SK-N-SH (cell line): Measurements from ENCODE around the gene PROC. TPM values are rescaled to one million over a fixed set of nuclear protein-coding genes. Genes with fewer than 3 reads are reported as not detected.

Experiments
- CTCF ChIA-PET: fragments of 300-600, 350-600 bp; formaldehyde crosslinking; extraction: SDS; loops from one replicate; lab custom pipeline; 2021; lab: Yijun Ruan, JAX
- POLR2A ChIA-PET: fragments of 350-600 bp; sonication (Branson Sonifier 250); formaldehyde crosslinking; extraction: SDS; loops from one replicate; lab custom pipeline; 2020; ENCODE audit warnings: antibody characterized with exemption, inconsistent platforms; lab: Yijun Ruan, JAX
- DNase-seq: peaks from one replicate; pipeline ENCODE4 v3.0.0; 2012
- H2AFZ ChIP-seq: fragments of 200-600 bp; sonication (generic); 2 replicates; pipeline ENCODE4 v1.8.1; 2016; ENCODE audit warnings: antibody characterized with exemption, mild to moderate bottlenecking, low read depth
- H3F3A ChIP-seq: fragments of 200-600 bp; sonication (generic); replicated peaks from 2 replicates; pipeline ENCODE3; 2016; ENCODE audit warnings: antibody characterized with exemption, mild to moderate bottlenecking; ENCODE audit not compliant: insufficient read depth
- H3K27ac ChIP-seq, 2 experiments: fragments of 200-500 bp in 1 of 2; fragments of 200-600 bp in 1 of 2; sonication (Bioruptor generic) in 1 of 2; sonication (generic), shearing (Covaris generic) in 1 of 2; 2 replicates each; pipeline versions ENCODE4 v1.5.1 to v1.6.1; 2014 to 2016; ENCODE audit warnings: low read depth in 2 of 2, inconsistent platforms in 1 of 2, low read length in 1 of 2, mild to moderate bottlenecking in 1 of 2, mixed read lengths in 1 of 2
- H3K27me3 ChIP-seq: fragments of 200-600 bp; sonication (generic), shearing (Covaris generic); 2 replicates; pipeline ENCODE4 v1.6.1; 2016; ENCODE audit warnings: mixed run types; ENCODE audit not compliant: insufficient read depth
- H3K36me3 ChIP-seq, 2 experiments: fragments of 200-500 bp in 1 of 2; fragments of 200-600 bp in 1 of 2; sonication (Bioruptor generic) in 1 of 2; sonication (generic) in 1 of 2; replicated peaks in 1 of 2; 2 replicates each; pipeline versions ENCODE3 to v1.5.1; 2014 to 2016; ENCODE audit warnings: low read length in 1 of 2, mild to moderate bottlenecking in 1 of 2; ENCODE audit not compliant: insufficient read depth in 2 of 2, control insufficient read depth in 1 of 2
- H3K4me1 ChIP-seq, 2 experiments: fragments of 200-500 bp in 1 of 2; fragments of 200-600 bp in 1 of 2; sonication (Bioruptor generic) in 1 of 2; sonication (generic), shearing (Covaris generic) in 1 of 2; 2 replicates each; pipeline versions ENCODE4 v1.5.1 to v1.6.1; 2014 to 2016; ENCODE audit warnings: low read depth in 1 of 2, low read length in 1 of 2, mixed run types in 1 of 2; ENCODE audit not compliant: insufficient read depth in 2 of 2, control insufficient read depth in 1 of 2
- H3K4me2 ChIP-seq: fragments of 200-600 bp; sonication (generic), shearing (Covaris generic); 2 replicates; pipeline ENCODE4 v1.6.1; 2017; ENCODE audit warnings: mixed run types
- H3K4me3 ChIP-seq, 2 experiments: fragments of 200-500 bp in 1 of 2; fragments of 200-600 bp in 1 of 2; sonication (Bioruptor generic) in 1 of 2; sonication (generic), shearing (Covaris generic) in 1 of 2; 2 replicates each; pipeline versions ENCODE4 v1.5.1 to v1.8.1; 2014 to 2016; ENCODE audit warnings: low read depth in 2 of 2, inconsistent platforms in 1 of 2, low read length in 1 of 2, mild to moderate bottlenecking in 1 of 2, mixed read lengths in 1 of 2, moderate library complexity in 1 of 2
- H3K79me2 ChIP-seq: fragments of 200-600 bp; sonication (generic); 2 replicates; pipeline ENCODE4 v1.8.1; 2017; ENCODE audit warnings: mild to moderate bottlenecking; ENCODE audit not compliant: insufficient read depth
- H3K9ac ChIP-seq: fragments of 200-600 bp; sonication (generic); 2 replicates; pipeline ENCODE4 v1.6.1; 2017; ENCODE audit warnings: mixed run types
- H3K9me2 ChIP-seq: fragments of 200-600 bp; sonication (generic); 2 replicates; pipeline ENCODE4 v1.6.1; 2017; ENCODE audit warnings: mixed run types
- H3K9me3 ChIP-seq: fragments of 200-600 bp; sonication (generic); 2 replicates; pipeline ENCODE4 v1.6.1; 2017; ENCODE audit warnings: mixed run types, mild to moderate bottlenecking, moderate library complexity
- H4K20me1 ChIP-seq: fragments of 200-600 bp; sonication (generic); 2 replicates; pipeline ENCODE4 v1.6.1; 2017; ENCODE audit warnings: mild to moderate bottlenecking, mixed run types; ENCODE audit not compliant: insufficient read depth
- CHD2 ChIP-seq: fragments of 150-350 bp; IDR thresholded peaks from 2 replicates; pipeline ENCODE4 v1.6.1; 2018; ENCODE audit warnings: low read length; ENCODE audit not compliant: partially characterized antibody
- ELF1 ChIP-seq: IDR thresholded peaks from 2 replicates; pipeline ENCODE4 v1.4.0; 2012
- EP300 ChIP-seq, 2 experiments: IDR thresholded peaks; 2 replicates each; pipeline versions ENCODE4 v1.4.0 to v1.6.1; 2012; ENCODE audit warnings: borderline replicate concordance in 1 of 2, low read depth in 1 of 2, low read length in 1 of 2
- FOSL2 ChIP-seq: IDR thresholded peaks from 2 replicates; pipeline ENCODE4 v1.4.0; 2012; ENCODE audit warnings: low read depth, mild to moderate bottlenecking, moderate library complexity, borderline replicate concordance
- FOXJ3 ChIP-seq: sonication (generic); formaldehyde crosslinking; IDR thresholded peaks from 2 replicates; pipeline ENCODE4 v1.5.1; 2020; ENCODE audit warnings: mild to moderate bottlenecking, missing genetic modification reagents
- JUND ChIP-seq: IDR thresholded peaks from 2 replicates; pipeline ENCODE4 v1.4.0; 2012
- MXI1 ChIP-seq: IDR thresholded peaks from 2 replicates; pipeline ENCODE4 v1.6.1; 2012; ENCODE audit warnings: mild to moderate bottlenecking, low read depth, low read length, improper control_type of control experiment
- NRF1 ChIP-seq: IDR thresholded peaks from 2 replicates; pipeline ENCODE4 v1.6.1; 2012; ENCODE audit warnings: low read depth, mild to moderate bottlenecking, low read length
- RAD21 ChIP-seq: IDR thresholded peaks from 2 replicates; pipeline ENCODE4 v1.6.1; 2012; ENCODE audit warnings: mild to moderate bottlenecking, low read length
- RCOR1 ChIP-seq: fragments of 150-350 bp; IDR thresholded peaks from 2 replicates; pipeline ENCODE4 v1.6.1; 2017; ENCODE audit warnings: antibody characterized with exemption, low read length
- RFX5 ChIP-seq: IDR thresholded peaks from 2 replicates; pipeline ENCODE4 v1.6.1; 2012; ENCODE audit warnings: mild to moderate bottlenecking, improper control_type of control experiment, low read length
- SIN3A ChIP-seq: IDR thresholded peaks from 2 replicates; pipeline ENCODE4 v1.6.1; 2012; ENCODE audit warnings: low read depth, mild to moderate bottlenecking, low read length, moderate library complexity, borderline replicate concordance
- TCF12 ChIP-seq: IDR thresholded peaks from 2 replicates; pipeline ENCODE4 v1.4.0; 2012
- YY1 ChIP-seq: IDR thresholded peaks from 2 replicates; pipeline ENCODE4 v1.4.0; 2012; ENCODE audit warnings: low read depth, mild to moderate bottlenecking
- WGBS: methylation state at CpG from one replicate; pipeline ENCODE4 v1.1.6; 2017; ENCODE audit warnings: low lambda C conversion rate; 5-methylcytosine and 5-hydroxymethylcytosine counted together
- polyA plus RNA-seq, 3 experiments: library from polyadenylated mRNA; depleted of rRNA; stranded (reverse); fragments of >200 nt; gene quantifications; 2 replicates each; pipeline ENCODE4 v1.2.3, GENCODE V29; 2012
- TF ChIP-seq, protein P1 (sequence below): fragments of 150-350 bp; IDR thresholded peaks from 2 replicates; pipeline ENCODE4 v1.6.1; 2017; ENCODE audit warnings: antibody characterized with exemption, low read length, low read depth, borderline replicate concordance
- TF ChIP-seq, protein P2 (sequence below): IDR thresholded peaks from 2 replicates; pipeline ENCODE4 v1.4.0; 2012; ENCODE audit warnings: low read depth
- TF ChIP-seq, protein P3 (sequence below): IDR thresholded peaks from 2 replicates; pipeline ENCODE4; 2012
- TF ChIP-seq, protein P4 (sequence below): IDR thresholded peaks from 2 replicates; pipeline ENCODE4 v1.4.0; 2012; ENCODE audit warnings: low read depth, borderline replicate concordance
- TF ChIP-seq, protein P5 (sequence below): fragments of 150-350 bp; IDR thresholded peaks from 2 replicates; pipeline ENCODE4 v1.6.1; 2016; ENCODE audit warnings: mild to moderate bottlenecking, low read depth, low read length

PROC gene
- polyA plus RNA-seq, 1 of the 3 experiments (the other 2 are of a cell fraction) = 0.10 TPM

DNA sequence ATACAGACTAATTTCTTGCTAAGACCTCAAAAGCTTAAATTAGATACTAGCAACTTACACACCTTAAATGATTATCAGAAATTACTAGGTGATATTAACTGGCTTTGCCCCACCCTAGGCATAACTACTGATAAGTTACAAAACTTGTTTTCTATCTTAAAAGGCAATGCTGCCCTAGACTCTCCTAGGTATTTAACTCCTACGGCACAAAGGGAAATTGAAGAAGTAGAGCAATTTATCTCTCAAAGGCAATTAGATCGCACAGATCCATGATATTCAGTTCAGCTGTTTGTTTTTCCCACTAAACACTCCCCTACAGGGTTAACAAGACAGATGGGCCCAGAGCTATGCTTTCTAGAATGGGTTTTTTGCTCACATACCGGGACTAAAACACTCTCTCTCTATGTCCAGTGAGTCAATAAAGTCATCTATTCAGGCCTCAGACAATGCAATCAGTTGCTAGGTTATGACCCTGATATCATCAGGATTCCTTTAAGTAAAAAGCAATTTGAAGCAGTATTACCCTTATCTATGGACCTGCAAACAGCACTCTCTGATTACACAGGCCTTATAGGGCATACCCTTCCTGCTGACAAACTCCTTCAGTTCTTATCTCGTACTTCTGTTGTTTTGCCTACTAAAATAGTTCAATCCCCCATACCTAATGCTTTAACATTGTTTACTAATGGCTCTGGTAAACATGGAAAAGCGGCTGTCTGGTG is 44.7 kb upstream of the PROC start:
- POLR2A ChIA-PET = no interaction called here
- no peak overlapping the region for H3K4me2 ChIP-seq
- TF ChIP-seq YY1 = no peak
- TF ChIP-seq CHD2 = no peak
- no peak for DNase-seq
- H3K27ac ChIP-seq = no peak overlapping the region
- peaks cover 99% of the 10 kb centered on the region for H3K79me2 ChIP-seq
- H3K9me3 ChIP-seq = no peaks in the 10 kb centered on the region
- H3F3A ChIP-seq = no peaks in the 10 kb centered on the region
- CTCF ChIA-PET = no interaction called here
- no peak overlapping the region for H3K4me3 ChIP-seq
- no peak overlapping the region for H3K9ac ChIP-seq
- H2AFZ ChIP-seq = no peak overlapping the region
- 86% methylated on average over 5 of the region's 5 CpGs for WGBS
- no peaks in the 10 kb centered on the region for H3K9me2 ChIP-seq
- peaks cover 0 to 14% of the 10 kb centered on the region in 2 experiments for H3K36me3 ChIP-seq
- H4K20me1 ChIP-seq = peaks cover 46% of the 10 kb centered on the region
- H3K4me1 ChIP-seq = no peaks in the 10 kb centered on the region
- no peaks in the 10 kb centered on the region for H3K27me3 ChIP-seq

DNA sequence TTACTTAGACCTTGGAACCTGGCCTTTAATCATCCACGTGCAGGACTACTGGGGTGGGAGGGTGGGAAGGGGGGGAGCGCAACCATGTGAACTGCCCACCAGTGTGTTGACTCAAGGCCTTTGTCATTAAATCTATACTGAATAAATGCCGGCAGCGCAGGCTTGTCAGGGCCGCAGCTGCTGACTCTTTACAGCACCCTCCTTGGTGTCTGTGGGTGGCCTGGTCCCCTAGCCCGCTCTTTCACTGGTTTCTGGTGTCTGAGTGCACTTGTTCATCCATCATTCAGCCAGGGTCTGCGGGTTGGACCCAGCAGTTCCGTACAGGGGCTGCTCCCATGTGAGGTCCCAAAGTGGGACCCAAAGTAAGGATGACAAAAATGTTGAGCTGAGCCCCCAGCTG is 42.0 kb upstream of the PROC start:
- Histone ChIP-seq H3F3A (no peaks in the 10 kb centered on the region), H3K9me3 (no peaks in the 10 kb centered on the region), H3K4me1 (no peaks in the 10 kb centered on the region), H3K4me3 (no peak overlapping the region), H2AFZ (no peak overlapping the region), H3K27ac (no peak overlapping the region), H4K20me1 (peaks cover 51% of the 10 kb centered on the region), H3K36me3 (peaks cover 0 to 18% of the 10 kb centered on the region in 2 experiments), H3K9me2 (no peaks in the 10 kb centered on the region), H3K79me2 (peaks cover 99% of the 10 kb centered on the region), H3K27me3 (no peaks in the 10 kb centered on the region), H3K4me2 (no peak overlapping the region), H3K9ac (no peak overlapping the region)
- 84% methylated on average over 8 of the region's 8 CpGs for WGBS
- DNase-seq = no peak
- no peak for TF ChIP-seq ELF1
- TF ChIP-seq MXI1 = no peak
- no peak for TF ChIP-seq RCOR1
- TF ChIP-seq RAD21 = no peak
- TF ChIP-seq, protein P1, sequence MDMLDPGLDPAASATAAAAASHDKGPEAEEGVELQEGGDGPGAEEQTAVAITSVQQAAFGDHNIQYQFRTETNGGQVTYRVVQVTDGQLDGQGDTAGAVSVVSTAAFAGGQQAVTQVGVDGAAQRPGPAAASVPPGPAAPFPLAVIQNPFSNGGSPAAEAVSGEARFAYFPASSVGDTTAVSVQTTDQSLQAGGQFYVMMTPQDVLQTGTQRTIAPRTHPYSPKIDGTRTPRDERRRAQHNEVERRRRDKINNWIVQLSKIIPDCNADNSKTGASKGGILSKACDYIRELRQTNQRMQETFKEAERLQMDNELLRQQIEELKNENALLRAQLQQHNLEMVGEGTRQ = no peak
- TF ChIP-seq, protein P2, sequence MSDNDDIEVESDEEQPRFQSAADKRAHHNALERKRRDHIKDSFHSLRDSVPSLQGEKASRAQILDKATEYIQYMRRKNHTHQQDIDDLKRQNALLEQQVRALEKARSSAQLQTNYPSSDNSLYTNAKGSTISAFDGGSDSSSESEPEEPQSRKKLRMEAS = no peak
- no peak for TF ChIP-seq NRF1
- no peak for TF ChIP-seq RFX5
- TF ChIP-seq, protein P3, sequence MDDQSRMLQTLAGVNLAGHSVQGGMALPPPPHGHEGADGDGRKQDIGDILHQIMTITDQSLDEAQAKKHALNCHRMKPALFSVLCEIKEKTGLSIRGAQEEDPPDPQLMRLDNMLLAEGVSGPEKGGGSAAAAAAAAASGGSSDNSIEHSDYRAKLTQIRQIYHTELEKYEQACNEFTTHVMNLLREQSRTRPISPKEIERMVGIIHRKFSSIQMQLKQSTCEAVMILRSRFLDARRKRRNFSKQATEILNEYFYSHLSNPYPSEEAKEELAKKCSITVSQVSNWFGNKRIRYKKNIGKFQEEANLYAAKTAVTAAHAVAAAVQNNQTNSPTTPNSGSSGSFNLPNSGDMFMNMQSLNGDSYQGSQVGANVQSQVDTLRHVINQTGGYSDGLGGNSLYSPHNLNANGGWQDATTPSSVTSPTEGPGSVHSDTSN = no peak
- TF ChIP-seq, protein P4, sequence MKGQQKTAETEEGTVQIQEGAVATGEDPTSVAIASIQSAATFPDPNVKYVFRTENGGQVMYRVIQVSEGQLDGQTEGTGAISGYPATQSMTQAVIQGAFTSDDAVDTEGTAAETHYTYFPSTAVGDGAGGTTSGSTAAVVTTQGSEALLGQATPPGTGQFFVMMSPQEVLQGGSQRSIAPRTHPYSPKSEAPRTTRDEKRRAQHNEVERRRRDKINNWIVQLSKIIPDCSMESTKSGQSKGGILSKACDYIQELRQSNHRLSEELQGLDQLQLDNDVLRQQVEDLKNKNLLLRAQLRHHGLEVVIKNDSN = no peak
- TF ChIP-seq SIN3A = no peak
- no peak for TF ChIP-seq FOXJ3 (CRISPR knock-in tag)
- TF ChIP-seq FOSL2 = no peak
- TF ChIP-seq EP300 (IDR thresholded peaks at IDR 0.05; ENCODE audit: borderline replicate concordance in 1 of 2, low read depth in 1 of 2, low read length in 1 of 2) = no peak
- TF ChIP-seq, protein P5, sequence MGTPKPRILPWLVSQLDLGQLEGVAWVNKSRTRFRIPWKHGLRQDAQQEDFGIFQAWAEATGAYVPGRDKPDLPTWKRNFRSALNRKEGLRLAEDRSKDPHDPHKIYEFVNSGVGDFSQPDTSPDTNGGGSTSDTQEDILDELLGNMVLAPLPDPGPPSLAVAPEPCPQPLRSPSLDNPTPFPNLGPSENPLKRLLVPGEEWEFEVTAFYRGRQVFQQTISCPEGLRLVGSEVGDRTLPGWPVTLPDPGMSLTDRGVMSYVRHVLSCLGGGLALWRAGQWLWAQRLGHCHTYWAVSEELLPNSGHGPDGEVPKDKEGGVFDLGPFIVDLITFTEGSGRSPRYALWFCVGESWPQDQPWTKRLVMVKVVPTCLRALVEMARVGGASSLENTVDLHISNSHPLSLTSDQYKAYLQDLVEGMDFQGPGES = no peak
- TF ChIP-seq TCF12 = no peak
- TF ChIP-seq JUND = no peak
- CTCF ChIA-PET = interaction anchor here (1.0 kb wide), 1 partner anchor 9 kb away, joined by 3 read pairs; no protein-coding TSS in a partner anchor
- POLR2A ChIA-PET = no interaction called here
